NCI-H2029 treated with DMSO at 0.1 percent for 48 hours (cell line): ENCODE results near the gene GMPPB.
"Not testable (repeated sequence)": the region's sequence is repeated elsewhere in the genome, so short reads cannot be mapped to it uniquely, and the experiment has no call there.

Experiments used
- DNase-seq: peaks from one replicate; lab custom pipeline; 2025; lab: John Stamatoyannopoulos, UW

The GMPPB gene

GRCh38 chr3:49713336-49714105 is 10.2 kb downstream of the GMPPB start:
- no peak for DNase-seq

- DNase-seq = no peak
Measured at GRCh38 chr3:49712631-49713317, 11.0 kb downstream of the GMPPB start.

- DNase-seq = no peak
Measured at GRCh38 chr3:49712166-49712565, 11.6 kb downstream of the GMPPB start.

- no peak for DNase-seq
Measured at GRCh38 chr3:49711489-49711888, 12.3 kb downstream of the GMPPB start.

GRCh38 chr3:49709852-49710251 is 13.9 kb downstream of the GMPPB start:
- no peak for DNase-seq

GRCh38 chr3:49707113-49707480 is 16.7 kb downstream of the GMPPB start:
- no peak for DNase-seq

GRCh38 chr3:49706456-49707112 is 17.2 kb downstream of the GMPPB start:
- no peak for DNase-seq

GRCh38 chr3:49705390-49705960 is 18.3 kb downstream of the GMPPB start:
- no peak for DNase-seq

GRCh38 chr3:49704629-49705028 is 19.1 kb downstream of the GMPPB start:
- no peak for DNase-seq

- DNase-seq = no peak
Measured at GRCh38 chr3:49703956-49704355, 19.8 kb downstream of the GMPPB start.

- peak; percentile 28 for DNase-seq
Measured at GRCh38 chr3:49703443-49703927, 20.3 kb downstream of the GMPPB start.

- no peak for DNase-seq
Measured at GRCh38 chr3:49702672-49703071, 21.1 kb downstream of the GMPPB start.

- DNase-seq = no peak
Measured at GRCh38 chr3:49701388-49702077, 22.2 kb downstream of the GMPPB start.

- no peak for DNase-seq
Measured at GRCh38 chr3:49700453-49701128, 23.2 kb downstream of the GMPPB start.

- DNase-seq = no peak
Measured at GRCh38 chr3:49700014-49700413, 23.7 kb downstream of the GMPPB start.

- no peak for DNase-seq
Measured at GRCh38 chr3:49699281-49699979, 24.3 kb downstream of the GMPPB start.

GRCh38 chr3:49695350-49696015 is 28.3 kb downstream of the GMPPB start:
- not testable (repeated sequence) for DNase-seq

GRCh38 chr3:49694409-49695070 is 29.2 kb downstream of the GMPPB start:
- not testable (repeated sequence) for DNase-seq

GRCh38 chr3:49691481-49691880 is 32.3 kb downstream of the GMPPB start:
- not testable (repeated sequence) for DNase-seq

- not testable (repeated sequence) for DNase-seq
Measured at GRCh38 chr3:49690856-49691255, 32.9 kb downstream of the GMPPB start.
